Coronary artery (tissue), 2 donors: Measurements from ENCODE around the gene SEMA5A.

Experiments used
- DNase-seq: peaks from one replicate; pipeline ENCODE4 v3.0.0-alpha.2; 2017; ENCODE audit warnings: low spot score
- H3K27ac ChIP-seq, 2 donors: fragments of 200-600 bp; sonication (generic); one replicate each; pipeline ENCODE4 v1.5.1; 2016 to 2019
- H3K4me3 ChIP-seq: fragments of 200-600 bp; sonication (generic); 2 replicates; pipeline ENCODE4 v1.5.1; 2016; ENCODE audit warnings: mild to moderate bottlenecking, moderate library complexity
- TF ChIP-seq, protein P1 (sequence below): fragments of 200-600 bp; sonication (generic); IDR thresholded peaks from one replicate; pipeline ENCODE4 v1.5.1; 2019; ENCODE audit warnings: antibody characterized with exemption

Gene SEMA5A

DNA sequence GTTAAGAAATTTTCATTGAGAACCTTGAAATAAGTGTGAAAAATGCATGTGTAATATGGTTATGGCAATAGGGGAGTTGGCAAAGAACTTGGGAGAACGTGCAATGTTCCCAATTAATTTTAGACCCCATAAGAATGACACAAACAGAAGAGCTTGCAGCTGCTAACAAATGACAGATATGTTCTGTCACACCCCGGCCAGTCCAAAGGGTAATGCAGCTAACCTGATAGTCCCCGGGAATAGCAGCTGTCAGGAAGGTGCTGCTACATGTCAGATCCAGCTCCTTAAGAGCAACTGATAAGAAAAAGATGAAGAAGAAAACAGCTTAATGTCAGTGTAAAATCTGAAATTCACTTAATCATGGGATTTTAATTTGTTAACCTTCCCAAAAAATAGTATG, 30.4 kb downstream of the SEMA5A start:
- DNase-seq = no peak
- TF ChIP-seq, protein P1, sequence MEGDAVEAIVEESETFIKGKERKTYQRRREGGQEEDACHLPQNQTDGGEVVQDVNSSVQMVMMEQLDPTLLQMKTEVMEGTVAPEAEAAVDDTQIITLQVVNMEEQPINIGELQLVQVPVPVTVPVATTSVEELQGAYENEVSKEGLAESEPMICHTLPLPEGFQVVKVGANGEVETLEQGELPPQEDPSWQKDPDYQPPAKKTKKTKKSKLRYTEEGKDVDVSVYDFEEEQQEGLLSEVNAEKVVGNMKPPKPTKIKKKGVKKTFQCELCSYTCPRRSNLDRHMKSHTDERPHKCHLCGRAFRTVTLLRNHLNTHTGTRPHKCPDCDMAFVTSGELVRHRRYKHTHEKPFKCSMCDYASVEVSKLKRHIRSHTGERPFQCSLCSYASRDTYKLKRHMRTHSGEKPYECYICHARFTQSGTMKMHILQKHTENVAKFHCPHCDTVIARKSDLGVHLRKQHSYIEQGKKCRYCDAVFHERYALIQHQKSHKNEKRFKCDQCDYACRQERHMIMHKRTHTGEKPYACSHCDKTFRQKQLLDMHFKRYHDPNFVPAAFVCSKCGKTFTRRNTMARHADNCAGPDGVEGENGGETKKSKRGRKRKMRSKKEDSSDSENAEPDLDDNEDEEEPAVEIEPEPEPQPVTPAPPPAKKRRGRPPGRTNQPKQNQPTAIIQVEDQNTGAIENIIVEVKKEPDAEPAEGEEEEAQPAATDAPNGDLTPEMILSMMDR = no peak
- Histone ChIP-seq H3K4me3 (no peak overlapping the region), H3K27ac (no peak overlapping the region)

DNA sequence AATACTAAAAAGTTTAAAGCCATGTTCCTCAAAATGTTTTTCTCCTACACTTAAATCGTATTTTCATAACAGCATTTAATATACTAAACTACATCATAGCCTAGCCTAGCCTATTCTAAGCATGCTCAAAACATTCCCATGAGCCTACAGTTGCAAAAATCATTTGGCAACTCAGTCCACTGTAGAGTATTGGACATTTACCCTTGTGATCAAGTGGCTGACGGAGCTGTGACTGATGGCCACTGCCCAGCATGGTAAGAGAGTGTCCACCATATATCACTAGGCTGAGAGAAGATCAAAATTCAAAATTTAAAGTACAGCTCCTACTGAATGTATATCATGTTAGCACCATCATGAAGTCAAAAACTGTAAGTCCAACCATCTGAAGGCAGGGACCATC, 30.9 kb downstream of the SEMA5A start:
- H3K27ac ChIP-seq = no peak overlapping the region
- TF ChIP-seq, protein P1 = no peak
- no peak overlapping the region for H3K4me3 ChIP-seq
- DNase-seq = no peak

GRCh38 chr5:9513827-9514226, 32.0 kb downstream of the SEMA5A start:
- Histone ChIP-seq H3K4me3 (no peak overlapping the region), H3K27ac (no peak overlapping the region)
- TF ChIP-seq, protein P1 = no peak
- DNase-seq = no peak

DNA sequence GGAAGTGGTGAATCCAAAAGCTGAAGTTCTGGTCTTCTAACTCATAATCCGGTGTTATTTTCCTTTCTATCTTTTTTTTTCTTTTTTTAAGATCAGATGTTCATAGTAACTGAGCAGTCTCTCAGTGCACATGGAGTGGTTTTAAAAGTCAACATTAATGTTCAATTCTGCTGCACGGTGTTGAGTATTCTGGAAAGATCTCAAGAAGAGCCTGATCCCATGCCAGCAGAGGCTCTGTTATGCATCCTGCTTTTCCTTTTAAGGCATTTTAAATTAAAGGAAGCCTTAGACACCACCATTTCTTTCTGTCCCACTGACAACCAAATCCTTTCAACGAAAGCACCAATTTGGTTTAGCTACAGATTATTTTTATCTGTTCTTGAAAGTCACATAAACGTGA, 33.4 kb downstream of the SEMA5A start:
- H3K4me3 ChIP-seq = peak overlapping the region; percentile 16
- no peak for DNase-seq
- H3K27ac ChIP-seq = no peak overlapping the region
- TF ChIP-seq, protein P1 = no peak

DNA sequence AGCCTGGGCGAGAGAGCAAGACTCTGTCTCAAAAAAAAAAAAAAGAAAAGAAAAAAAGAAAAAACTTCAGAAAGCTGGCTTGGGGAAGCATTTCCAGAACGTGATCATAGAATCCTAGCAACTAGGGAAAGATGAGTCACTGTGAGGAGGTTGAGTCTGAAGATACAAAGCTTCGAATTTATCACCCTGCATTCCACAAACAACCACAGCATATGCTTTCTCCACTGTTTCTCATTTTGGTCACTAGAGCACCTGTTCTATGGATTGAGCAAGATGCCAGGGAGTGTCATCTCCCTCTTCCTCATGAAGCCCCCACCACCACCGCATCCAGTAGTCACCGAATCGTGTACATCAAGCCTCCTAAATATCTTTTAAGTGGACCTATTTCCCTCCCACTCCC, 37.9 kb downstream of the SEMA5A start:
- no peak for DNase-seq
- no peak overlapping the region for H3K4me3 ChIP-seq
- H3K27ac ChIP-seq = no peak overlapping the region
- TF ChIP-seq, protein P1 = no peak

GRCh38 chr5:9505225-9505624, 40.6 kb downstream of the SEMA5A start:
- Histone ChIP-seq H3K27ac (no peak overlapping the region), H3K4me3 (no peak overlapping the region)
- no peak for DNase-seq
- TF ChIP-seq, protein P1 = no peak

GRCh38 chr5:9502864-9503263, 43.0 kb downstream of the SEMA5A start:
- Histone ChIP-seq H3K4me3 (no peak overlapping the region), H3K27ac (no peak overlapping the region)
- no peak for DNase-seq
- TF ChIP-seq, protein P1 = no peak
